ENCODE measurements around the gene RYR1.

Gene RYR1

GRCh38 chr19:38596057-38596981, 162.8 kb downstream of the RYR1 start (continued):
- TF ChIP-seq, protein P1, sequence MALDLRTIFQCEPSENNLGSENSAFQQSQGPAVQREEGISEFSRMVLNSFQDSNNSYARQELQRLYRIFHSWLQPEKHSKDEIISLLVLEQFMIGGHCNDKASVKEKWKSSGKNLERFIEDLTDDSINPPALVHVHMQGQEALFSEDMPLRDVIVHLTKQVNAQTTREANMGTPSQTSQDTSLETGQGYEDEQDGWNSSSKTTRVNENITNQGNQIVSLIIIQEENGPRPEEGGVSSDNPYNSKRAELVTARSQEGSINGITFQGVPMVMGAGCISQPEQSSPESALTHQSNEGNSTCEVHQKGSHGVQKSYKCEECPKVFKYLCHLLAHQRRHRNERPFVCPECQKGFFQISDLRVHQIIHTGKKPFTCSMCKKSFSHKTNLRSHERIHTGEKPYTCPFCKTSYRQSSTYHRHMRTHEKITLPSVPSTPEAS (tag by site-specific recombination; IDR thresholded peaks at IDR 0.05) = no peak
- TF ChIP-seq HOXA7 (CRISPR knock-in tag; IDR thresholded peaks at IDR 0.05; ENCODE audit: borderline replicate concordance) = no peak
- no peak for TF ChIP-seq ZNF621 (tag by site-specific recombination; IDR thresholded peaks at IDR 0.05)
- TF ChIP-seq BCL11A (tag by site-specific recombination; IDR thresholded peaks at IDR 0.05; ENCODE audit: low read depth) = 0 out of 2 replicates have a peak, but pooled peaks have one; percentile 52
- TF ChIP-seq INSM2 (tag by site-specific recombination; IDR thresholded peaks at IDR 0.05) = no peak
- TF ChIP-seq MZF1 (tag by site-specific recombination; IDR thresholded peaks at IDR 0.05; ENCODE audit: borderline replicate concordance) = no peak
- no peak; the same call in 1 of the 2 replicates for TF ChIP-seq ZNF280D (tag by site-specific recombination; IDR thresholded peaks at IDR 0.05)
- peak; percentile 77 for TF ChIP-seq ZNF600 (tag by site-specific recombination; IDR thresholded peaks at IDR 0.05)
- TF ChIP-seq ZIC2 (tag by site-specific recombination; IDR thresholded peaks at IDR 0.05) = peak; percentile 98
- TF ChIP-seq KLF10 (tag by site-specific recombination; IDR thresholded peaks at IDR 0.05) = no peak; the same call in 1 of the 2 replicates
- TF ChIP-seq KLF17 (tag by site-specific recombination; IDR thresholded peaks at IDR 0.05) = peak; percentile 74; the same call in 1 of the 2 replicates
- no peak for TF ChIP-seq ZNF529 (tag by site-specific recombination; IDR thresholded peaks at IDR 0.05; ENCODE audit: insufficient replicate concordance)
- TF ChIP-seq SP2 (tag by site-specific recombination; IDR thresholded peaks at IDR 0.05) = peak; percentile 95
- TF ChIP-seq SETDB1 (IDR thresholded peaks at IDR 0.05; ENCODE audit: insufficient read length, low read length) = no peak
- TF ChIP-seq ZFP3 (tag by site-specific recombination; IDR thresholded peaks at IDR 0.05; ENCODE audit: low read depth) = no peak
- TF ChIP-seq, protein P2, sequence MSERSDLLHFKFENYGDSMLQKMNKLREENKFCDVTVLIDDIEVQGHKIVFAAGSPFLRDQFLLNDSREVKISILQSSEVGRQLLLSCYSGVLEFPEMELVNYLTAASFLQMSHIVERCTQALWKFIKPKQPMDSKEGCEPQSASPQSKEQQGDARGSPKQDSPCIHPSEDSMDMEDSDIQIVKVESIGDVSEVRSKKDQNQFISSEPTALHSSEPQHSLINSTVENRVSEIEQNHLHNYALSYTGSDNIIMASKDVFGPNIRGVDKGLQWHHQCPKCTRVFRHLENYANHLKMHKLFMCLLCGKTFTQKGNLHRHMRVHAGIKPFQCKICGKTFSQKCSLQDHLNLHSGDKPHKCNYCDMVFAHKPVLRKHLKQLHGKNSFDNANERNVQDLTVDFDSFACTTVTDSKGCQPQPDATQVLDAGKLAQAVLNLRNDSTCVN (tag by site-specific recombination; optimal IDR thresholded peaks at IDR 0.05) = peak; percentile 31
- TF ChIP-seq ZNF645 (tag by site-specific recombination; IDR thresholded peaks at IDR 0.05) = no peak
- TF ChIP-seq ZBTB17 (tag by site-specific recombination; IDR thresholded peaks at IDR 0.05) = peak; percentile 99
- TF ChIP-seq ZBTB10 (tag by site-specific recombination; IDR thresholded peaks at IDR 0.05) = no peak
- TF ChIP-seq, protein P3, sequence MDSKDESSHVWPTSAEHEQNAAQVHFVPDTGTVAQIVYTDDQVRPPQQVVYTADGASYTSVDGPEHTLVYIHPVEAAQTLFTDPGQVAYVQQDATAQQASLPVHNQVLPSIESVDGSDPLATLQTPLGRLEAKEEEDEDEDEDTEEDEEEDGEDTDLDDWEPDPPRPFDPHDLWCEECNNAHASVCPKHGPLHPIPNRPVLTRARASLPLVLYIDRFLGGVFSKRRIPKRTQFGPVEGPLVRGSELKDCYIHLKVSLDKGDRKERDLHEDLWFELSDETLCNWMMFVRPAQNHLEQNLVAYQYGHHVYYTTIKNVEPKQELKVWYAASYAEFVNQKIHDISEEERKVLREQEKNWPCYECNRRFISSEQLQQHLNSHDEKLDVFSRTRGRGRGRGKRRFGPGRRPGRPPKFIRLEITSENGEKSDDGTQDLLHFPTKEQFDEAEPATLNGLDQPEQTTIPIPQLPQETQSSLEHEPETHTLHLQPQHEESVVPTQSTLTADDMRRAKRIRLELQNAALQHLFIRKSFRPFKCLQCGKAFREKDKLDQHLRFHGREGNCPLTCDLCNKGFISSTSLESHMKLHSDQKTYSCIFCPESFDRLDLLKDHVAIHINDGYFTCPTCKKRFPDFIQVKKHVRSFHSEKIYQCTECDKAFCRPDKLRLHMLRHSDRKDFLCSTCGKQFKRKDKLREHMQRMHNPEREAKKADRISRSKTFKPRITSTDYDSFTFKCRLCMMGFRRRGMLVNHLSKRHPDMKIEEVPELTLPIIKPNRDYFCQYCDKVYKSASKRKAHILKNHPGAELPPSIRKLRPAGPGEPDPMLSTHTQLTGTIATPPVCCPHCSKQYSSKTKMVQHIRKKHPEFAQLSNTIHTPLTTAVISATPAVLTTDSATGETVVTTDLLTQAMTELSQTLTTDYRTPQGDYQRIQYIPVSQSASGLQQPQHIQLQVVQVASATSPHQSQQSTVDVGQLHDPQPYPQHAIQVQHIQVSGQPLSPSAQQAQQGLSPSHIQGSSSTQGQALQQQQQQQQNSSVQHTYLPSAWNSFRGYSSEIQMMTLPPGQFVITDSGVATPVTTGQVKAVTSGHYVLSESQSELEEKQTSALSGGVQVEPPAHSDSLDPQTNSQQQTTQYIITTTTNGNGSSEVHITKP (tag by site-specific recombination; IDR thresholded peaks at IDR 0.05) = peak; percentile 96
- TF ChIP-seq ZNF558 (tag by site-specific recombination; IDR thresholded peaks at IDR 0.05) = no peak

All from HEK293 (cell line).